ENCODE data around the gene RREB1.

- TF ChIP-seq CTCF (IDR thresholded peaks at IDR 0.05) (no peak), POLR2A (IDR thresholded peaks at IDR 0.05; ENCODE audit: low read length) (no peak), PBX3 (IDR thresholded peaks at IDR 0.05) (no peak), RCOR1 (IDR thresholded peaks at IDR 0.05; ENCODE audit: low read depth, low read length) (no peak), RFX5 (IDR thresholded peaks at IDR 0.05) (no peak)
Observed at GRCh38 chr6:7071405-7071804, 36.4 kb upstream of the RREB1 start.
